Measurements from ENCODE around the gene CRLF1.
"Not testable (repeated sequence)": the region's sequence is repeated elsewhere in the genome, so short reads cannot be mapped to it uniquely, and the experiment has no call there.

CRLF1 gene

DNA sequence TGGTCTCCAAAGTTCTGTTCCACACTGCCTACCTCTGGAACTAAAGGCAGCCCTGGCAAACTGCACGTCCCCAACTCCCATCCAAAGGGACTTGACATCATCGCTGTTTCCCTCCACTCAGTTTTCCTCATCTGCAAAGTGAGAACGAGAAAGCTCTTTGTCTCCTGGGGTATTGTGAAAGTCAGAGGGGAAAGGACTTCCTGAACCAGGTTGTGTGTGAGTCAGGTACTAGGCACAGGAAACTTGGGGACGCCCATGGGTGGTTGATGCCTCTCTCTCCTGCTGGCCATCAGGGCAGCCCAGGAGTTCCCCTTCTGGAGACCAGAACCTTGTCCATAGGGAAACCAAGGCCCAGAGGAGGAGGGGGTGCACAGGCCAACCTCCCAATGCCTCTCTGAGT is 4.7 kb downstream of the CRLF1 start:
- no peak for DNase-seq (ENCODE audit: extremely low read depth, low read depth)
- TF ChIP-seq CTCF (IDR thresholded peaks at IDR 0.05; ENCODE audit: low read depth, low read length) = no peak

- DNase-seq (ENCODE audit: extremely low read depth, low read depth) = not testable (repeated sequence)
Observed at GRCh38 chr19:18600692-18601397, 5.8 kb downstream of the CRLF1 start.

DNA sequence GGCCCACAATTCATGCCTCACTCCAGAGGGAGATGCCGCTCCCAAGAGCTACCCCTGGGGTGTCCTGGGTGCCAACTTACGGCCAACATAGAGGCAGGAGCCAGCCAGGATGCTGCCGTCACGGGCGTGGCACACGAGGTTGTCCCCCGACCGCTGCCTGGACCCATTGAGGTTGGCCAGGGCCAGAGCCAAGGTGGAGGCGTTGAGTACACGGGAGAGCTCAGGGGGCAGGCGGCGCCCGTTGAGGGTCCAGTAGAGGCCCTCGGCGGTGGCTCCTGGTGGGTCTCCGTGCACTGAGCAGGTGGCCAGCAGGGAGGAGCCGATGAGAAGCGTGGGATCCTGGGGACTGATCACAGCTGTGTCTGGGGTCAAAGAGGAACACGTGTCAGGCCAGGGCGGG is 7.1 kb downstream of the CRLF1 start:
- TF ChIP-seq CTCF (IDR thresholded peaks at IDR 0.05; ENCODE audit: low read depth, low read length) = no peak
- no peak for DNase-seq (ENCODE audit: extremely low read depth, low read depth)

- DNase-seq (ENCODE audit: extremely low read depth, low read depth) = no peak
- no peak for TF ChIP-seq CTCF (IDR thresholded peaks at IDR 0.05; ENCODE audit: low read depth, low read length)
Observed at GRCh38 chr19:18597809-18598660, 8.6 kb downstream of the CRLF1 start.

DNA sequence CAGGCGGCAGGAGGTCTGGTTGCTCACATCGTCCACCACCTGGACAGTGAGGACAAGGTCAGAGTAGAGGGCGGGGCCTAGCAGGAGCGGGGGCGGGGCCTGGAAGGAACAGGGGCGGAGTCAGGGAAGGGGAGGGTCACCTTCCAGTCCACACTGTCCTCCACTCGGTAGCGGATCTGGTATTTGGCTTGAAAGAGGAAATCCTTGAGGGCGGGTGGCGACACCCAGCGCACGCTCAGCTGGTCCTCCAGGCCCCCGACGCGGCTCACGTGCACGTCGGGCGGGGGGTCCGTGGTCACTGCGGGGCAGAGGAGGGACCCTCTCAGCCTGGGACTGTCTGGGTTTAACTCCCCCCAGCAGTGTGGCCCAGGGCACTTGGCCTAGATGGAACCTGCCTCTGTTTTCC is 9.8 kb downstream of the CRLF1 start:
- no peak for TF ChIP-seq CTCF (IDR thresholded peaks at IDR 0.05; ENCODE audit: low read depth, low read length)
- no peak for DNase-seq (ENCODE audit: extremely low read depth, low read depth)

GRCh38 chr19:18595475-18595874 is 11.1 kb downstream of the CRLF1 start:
- no peak for DNase-seq (ENCODE audit: extremely low read depth, low read depth)
- TF ChIP-seq CTCF (IDR thresholded peaks at IDR 0.05; ENCODE audit: low read depth, low read length) = no peak

GRCh38 chr19:18594824-18595373 is 11.7 kb downstream of the CRLF1 start:
- TF ChIP-seq CTCF (IDR thresholded peaks at IDR 0.05; ENCODE audit: low read depth, low read length) = no peak

More at GRCh38 chr19:18594824-18595373, 11.7 kb downstream of the CRLF1 start:
- no peak for DNase-seq (ENCODE audit: extremely low read depth, low read depth)

All from AG09319 (cell line).